Thyroid gland (tissue), 4 donors: ENCODE measurements around the gene ALDH3A2. TPM values are rescaled to one million over a fixed set of nuclear protein-coding genes. Genes with fewer than 3 reads are reported as not detected.

Experiments
- DNase-seq, 2 donors: peaks; one replicate each; pipeline ENCODE4 v3.0.0-alpha.2; 2019
- H3K27ac ChIP-seq, 3 donors: fragments of 200-600 bp; sonication (generic); 1 replicate in 2 of 3; 2 replicates in 1 of 3; pipeline ENCODE4 v1.5.1; 2016 to 2019; ENCODE audit warnings: mild to moderate bottlenecking in 1 of 3, moderate library complexity in 1 of 3
- H3K27me3 ChIP-seq: fragments of 200-600 bp; sonication (generic); one replicate; pipeline ENCODE4 v1.5.1; 2019
- H3K36me3 ChIP-seq, 2 donors: fragments of 200-600 bp; sonication (generic); one replicate each; pipeline ENCODE4 v1.5.1; 2016 to 2019
- H3K4me1 ChIP-seq, 2 donors: fragments of 200-600 bp; sonication (generic); one replicate each; pipeline ENCODE4 v1.5.1; 2017 to 2019
- H3K4me3 ChIP-seq, 3 donors: fragments of 200-600 bp; sonication (generic); replicated peaks in 1 of 3; 1 replicate in 2 of 3; 2 replicates in 1 of 3; pipeline ENCODE4 v1.5.1; 2016; ENCODE audit warnings: mild to moderate bottlenecking in 1 of 3
- H3K9me3 ChIP-seq: fragments of 200-600 bp; sonication (generic); one replicate; pipeline ENCODE4 v1.5.1; 2017
- POLR2A ChIP-seq, 2 donors: fragments of 450-650 bp; IDR thresholded peaks; one replicate each; pipeline ENCODE4 v1.6.1; 2017; ENCODE audit warnings: antibody characterized with exemption in 2 of 2, mild to moderate bottlenecking in 2 of 2, moderate library complexity in 1 of 2
- WGBS, 2 donors: methylation state at CpG; one replicate each; pipeline ENCODE4 v1.1.5; 2017; 5-methylcytosine and 5-hydroxymethylcytosine counted together
- intact Hi-C: fragments of 100-400 bp; cut with DNase I; formaldehyde crosslinking; loops from one replicate; pipeline ENCODE4 v1.15.1; 2023
- total RNA-seq, 4 donors: library from RNA; depleted of rRNA; stranded (reverse); fragments of >200 nt; gene quantifications; one replicate each; pipeline ENCODE4 v1.2.3, GENCODE V29; 2016
- TF ChIP-seq, protein P1 (sequence below), 6 experiments: fragments of 200-600 bp in 3 of 6; fragments of 450-650 bp in 3 of 6; sonication (generic) in 3 of 6; IDR thresholded peaks; one replicate each; pipeline ENCODE4 v1.5.1; 2016 to 2019; ENCODE audit warnings: antibody characterized with exemption in 6 of 6, mild to moderate bottlenecking in 2 of 6, inconsistent platforms in 1 of 6, moderate library complexity in 1 of 6

The ALDH3A2 gene
- total RNA-seq, 4 donors from 2014 or later, result 198 to 566 (median 366) TPM

DNA sequence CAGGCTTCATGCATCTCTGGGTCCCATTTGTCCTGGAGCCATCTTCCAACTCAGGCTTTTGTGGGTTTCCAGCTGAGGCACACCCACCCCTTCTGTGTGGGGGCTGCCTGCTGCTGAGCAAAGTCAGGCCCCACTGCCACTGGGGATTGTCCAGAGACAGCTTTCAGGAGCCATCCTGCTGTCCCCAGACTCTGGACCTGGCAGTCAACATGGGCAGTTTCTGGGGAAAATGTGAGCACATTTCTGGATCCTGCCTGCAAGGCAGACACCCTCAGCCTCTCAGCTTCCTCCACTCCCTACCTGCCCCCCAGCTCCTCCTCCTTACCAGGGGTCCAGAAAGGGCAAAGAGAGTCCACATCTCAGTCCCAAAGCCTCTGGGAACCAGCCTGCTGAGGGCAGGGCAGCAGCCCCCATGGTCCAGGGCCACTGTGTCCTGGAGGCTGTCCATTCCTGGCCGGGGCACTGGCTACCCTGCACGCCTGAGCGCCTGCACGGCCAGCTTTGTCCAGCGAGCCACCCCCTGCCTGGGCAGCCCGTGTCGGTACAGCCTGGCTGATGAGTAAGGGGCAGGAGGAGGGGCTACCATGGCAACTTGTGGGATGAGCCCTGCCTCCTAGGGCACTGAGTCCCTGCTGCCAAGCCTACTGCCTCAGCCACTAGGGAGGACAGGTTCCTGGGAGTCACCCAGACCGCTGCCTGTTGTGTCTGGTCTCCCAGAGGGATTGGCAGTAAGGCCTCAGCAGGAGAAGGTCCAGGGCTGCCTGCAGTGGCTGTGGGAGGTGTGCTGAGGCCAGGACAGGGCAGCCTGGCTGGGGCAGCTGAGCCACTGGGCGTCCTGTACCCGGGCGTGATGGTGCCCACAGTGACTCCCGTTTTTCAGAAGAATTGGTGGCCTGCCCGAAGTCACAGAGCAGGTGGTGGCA is 67.8 kb downstream of the ALDH3A2 start, which contains the start of gene SLC47A2:
SLC47A2 (minus strand) TSS at position 477 of the 923 bp plus-strand sequence; CDS start at position 448, 29 bp downstream.
- intact Hi-C loops, result no loop called here
- peak; percentile 65 to 82 for DNase-seq
- no peaks in the 10 kb centered on the region for H3K9me3 ChIP-seq
- H3K27ac ChIP-seq, result peak within 1 kb of the TSS; percentile 41 to 65 (median 43)
- 41 to 43% methylated on average over 7 to 8 of the region's 13 CpGs for WGBS, 2 donors
- no peaks in the 10 kb centered on the region for H3K36me3 ChIP-seq
- TF ChIP-seq, protein P1, sequence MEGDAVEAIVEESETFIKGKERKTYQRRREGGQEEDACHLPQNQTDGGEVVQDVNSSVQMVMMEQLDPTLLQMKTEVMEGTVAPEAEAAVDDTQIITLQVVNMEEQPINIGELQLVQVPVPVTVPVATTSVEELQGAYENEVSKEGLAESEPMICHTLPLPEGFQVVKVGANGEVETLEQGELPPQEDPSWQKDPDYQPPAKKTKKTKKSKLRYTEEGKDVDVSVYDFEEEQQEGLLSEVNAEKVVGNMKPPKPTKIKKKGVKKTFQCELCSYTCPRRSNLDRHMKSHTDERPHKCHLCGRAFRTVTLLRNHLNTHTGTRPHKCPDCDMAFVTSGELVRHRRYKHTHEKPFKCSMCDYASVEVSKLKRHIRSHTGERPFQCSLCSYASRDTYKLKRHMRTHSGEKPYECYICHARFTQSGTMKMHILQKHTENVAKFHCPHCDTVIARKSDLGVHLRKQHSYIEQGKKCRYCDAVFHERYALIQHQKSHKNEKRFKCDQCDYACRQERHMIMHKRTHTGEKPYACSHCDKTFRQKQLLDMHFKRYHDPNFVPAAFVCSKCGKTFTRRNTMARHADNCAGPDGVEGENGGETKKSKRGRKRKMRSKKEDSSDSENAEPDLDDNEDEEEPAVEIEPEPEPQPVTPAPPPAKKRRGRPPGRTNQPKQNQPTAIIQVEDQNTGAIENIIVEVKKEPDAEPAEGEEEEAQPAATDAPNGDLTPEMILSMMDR (IDR thresholded peaks at IDR 0.05), result no peak
- TF ChIP-seq POLR2A (IDR thresholded peaks at IDR 0.05), result no peak
- no peaks in the 10 kb centered on the region for H3K27me3 ChIP-seq
- no peak within 1 kb of the TSS for H3K4me3 ChIP-seq
- H3K4me1 ChIP-seq, result peaks cover 30 to 66% of the 10 kb centered on the region in 2 donors

DNA sequence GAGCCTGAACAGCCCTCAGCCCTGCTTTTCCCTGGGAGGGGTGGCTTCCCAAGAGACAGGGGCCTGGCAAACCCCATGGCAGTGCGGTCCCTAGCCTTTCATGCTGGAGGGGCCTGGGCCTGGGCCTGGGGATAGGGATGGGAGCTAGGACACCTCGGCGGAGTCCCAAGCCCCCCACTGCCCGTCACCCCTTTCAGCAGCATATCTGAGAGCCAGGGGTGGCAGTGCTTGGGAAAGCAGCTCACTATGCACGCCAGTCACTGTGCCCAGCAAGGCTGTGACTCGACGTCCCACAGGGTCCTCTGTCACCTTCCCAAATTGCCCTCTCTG is 68.4 kb downstream of the ALDH3A2 start:
- no peak overlapping the region for H3K4me3 ChIP-seq
- H3K36me3 ChIP-seq, result no peaks in the 10 kb centered on the region
- H3K27ac ChIP-seq, result peak overlapping the region; percentile 38 to 65 (median 41)
- WGBS, 2 donors, result 97% methylated on average over 3 of the region's 7 CpGs; no CpG with 5 or more reads in 1 of the 2 donors
- no peaks in the 10 kb centered on the region for H3K9me3 ChIP-seq
- no peak for TF ChIP-seq POLR2A (IDR thresholded peaks at IDR 0.05)
- TF ChIP-seq, protein P1 (IDR thresholded peaks at IDR 0.05), result no peak
- intact Hi-C loops, result no loop called here
- no peaks in the 10 kb centered on the region for H3K27me3 ChIP-seq
- peaks cover 30 to 70% of the 10 kb centered on the region in 2 donors for H3K4me1 ChIP-seq
- DNase-seq, result no peak

DNA sequence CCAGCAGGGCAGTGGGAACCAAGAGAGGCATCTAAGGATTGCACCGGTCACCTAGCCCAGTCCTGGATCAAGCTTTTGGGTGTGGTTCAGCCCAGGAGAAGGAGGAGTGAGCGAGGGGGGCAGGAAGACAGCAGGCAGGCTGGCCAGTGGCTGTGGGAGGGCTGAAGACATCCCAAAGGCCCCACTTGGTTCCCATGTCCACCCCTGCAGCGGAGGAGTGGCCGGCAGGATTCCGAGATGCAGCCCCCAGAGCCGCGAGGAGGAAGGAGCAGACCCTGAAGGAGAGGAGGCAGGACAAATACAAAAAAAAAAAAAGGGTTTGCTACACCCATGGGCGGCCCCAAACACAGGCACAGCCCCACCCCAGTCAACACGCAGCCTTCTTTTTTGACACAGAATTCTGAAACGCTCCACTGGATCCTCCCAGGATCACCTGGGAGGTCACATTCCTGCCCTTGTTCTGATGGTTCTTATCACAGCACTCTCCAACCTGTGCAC is 68.9 kb downstream of the ALDH3A2 start:
- intact Hi-C loops, result no loop called here
- H3K27ac ChIP-seq, result peak overlapping the region; percentile 41 to 65 (median 43)
- no peak overlapping the region for H3K4me3 ChIP-seq
- no peaks in the 10 kb centered on the region for H3K36me3 ChIP-seq
- peak; percentile 70 for DNase-seq
- WGBS, 2 donors, result 58 to 71% methylated on average over 10 of the region's 10 CpGs
- TF ChIP-seq POLR2A (IDR thresholded peaks at IDR 0.05), result no peak
- TF ChIP-seq, protein P1 (IDR thresholded peaks at IDR 0.05), result no peak
- no peaks in the 10 kb centered on the region for H3K9me3 ChIP-seq
- no peaks in the 10 kb centered on the region for H3K27me3 ChIP-seq
- H3K4me1 ChIP-seq, result peaks cover 30 to 70% of the 10 kb centered on the region in 2 donors

DNA sequence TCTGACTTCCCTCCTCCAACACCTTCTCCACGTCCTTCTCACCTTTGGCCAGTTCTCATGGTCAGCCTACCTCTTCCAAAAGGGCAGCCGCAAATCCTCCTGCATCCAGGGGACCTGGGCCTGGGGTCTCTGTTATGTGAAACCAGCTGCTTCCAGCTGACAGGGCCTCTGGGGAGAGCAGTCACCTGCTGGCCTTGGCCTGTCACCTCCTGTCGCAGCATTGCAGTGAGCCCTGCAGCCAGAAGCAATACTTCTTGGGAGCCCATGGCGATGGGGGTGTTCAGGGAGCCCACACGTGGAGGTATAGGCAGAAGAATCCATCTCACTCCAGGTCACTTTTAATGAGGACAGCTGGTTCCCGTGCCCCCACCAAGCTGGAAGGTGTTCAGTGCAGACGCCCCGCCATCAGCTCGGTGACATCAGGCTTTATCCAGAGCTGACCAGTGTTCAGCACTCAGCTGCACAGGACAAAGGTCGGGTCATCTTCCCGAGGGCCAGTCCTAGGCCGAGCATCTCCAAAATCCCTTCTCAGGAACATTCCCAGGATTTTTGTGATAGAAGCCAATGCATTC is 69.6 kb downstream of the ALDH3A2 start:
- no peak for DNase-seq
- 89 to 90% methylated on average over 5 to 12 of the region's 12 CpGs for WGBS, 2 donors
- H3K4me1 ChIP-seq, result peaks cover 30 to 70% of the 10 kb centered on the region in 2 donors
- no peaks in the 10 kb centered on the region for H3K27me3 ChIP-seq
- intact Hi-C loops, result no loop called here
- H3K36me3 ChIP-seq, result no peaks in the 10 kb centered on the region
- H3K27ac ChIP-seq, result peak overlapping the region; percentile 41 to 65 (median 43)
- TF ChIP-seq, protein P1 (IDR thresholded peaks at IDR 0.05), result no peak
- no peak for TF ChIP-seq POLR2A (IDR thresholded peaks at IDR 0.05)
- no peak overlapping the region for H3K4me3 ChIP-seq
- no peaks in the 10 kb centered on the region for H3K9me3 ChIP-seq
